Retinal pigment epithelial cell (primary cell): ENCODE data around the gene PARP14.
"Not testable (repeated sequence)": the region's sequence is repeated elsewhere in the genome, so short reads cannot be mapped to it uniquely, and the experiment has no call there.

Source experiments
- DNase-seq: peaks from one replicate; pipeline ENCODE4 v3.0.0-alpha.2; 2010; ENCODE audit warnings: low read depth
- H3K4me3 ChIP-seq: 2 replicates; pipeline ENCODE4 v1.5.1; 2011; ENCODE audit warnings: mild to moderate bottlenecking, low read length, control low read depth, moderate library complexity
- CTCF ChIP-seq: conservative IDR thresholded peaks from 2 replicates; pipeline ENCODE4 v1.5.1; 2011; ENCODE audit warnings: low read depth, low read length, control low read depth, inconsistent platforms

Gene PARP14

GRCh38 chr3:122745369-122746021 lies 64.9 kb downstream of the PARP14 start:
- no peak for TF ChIP-seq CTCF
- H3K4me3 ChIP-seq: no peak overlapping the region
- DNase-seq: peak; percentile 72

- H3K4me3 ChIP-seq, DNase-seq: not testable (repeated sequence)
Measured at GRCh38 chr3:122747295-122747694, 66.7 kb downstream of the PARP14 start.

GRCh38 chr3:122748347-122748746 lies 67.7 kb downstream of the PARP14 start:
- no peak for TF ChIP-seq CTCF
- no peak overlapping the region for H3K4me3 ChIP-seq
- no peak for DNase-seq

- TF ChIP-seq CTCF: peak; percentile 84
- DNase-seq: no peak
- H3K4me3 ChIP-seq: no peak overlapping the region
Measured at GRCh38 chr3:122754929-122755328, 74.3 kb downstream of the PARP14 start.

- no peak for DNase-seq
- TF ChIP-seq CTCF: no peak
- H3K4me3 ChIP-seq: no peak overlapping the region
Measured at GRCh38 chr3:122755491-122755890, 74.9 kb downstream of the PARP14 start.

GRCh38 chr3:122758877-122759560 lies 78.4 kb downstream of the PARP14 start:
- TF ChIP-seq CTCF: no peak
- DNase-seq: no peak

GRCh38 chr3:122760453-122761271 lies 80.0 kb downstream of the PARP14 start:
- no peak overlapping the region for H3K4me3 ChIP-seq
- TF ChIP-seq CTCF: no peak
- peak; percentile 83 for DNase-seq

More at GRCh38 chr3:122758877-122759560, 78.4 kb downstream of the PARP14 start:
- H3K4me3 ChIP-seq: no peak overlapping the region
